Stimulated activated CD8-positive, alpha-beta memory T cell treated with anti-CD3 and anti-CD28 coated beads, Interleukin-7, amount 100 ng/mL, for 4 hours (primary cell): ENCODE results near the gene CENATAC.
"Not testable (repeated sequence)": the region's sequence is repeated elsewhere in the genome, so short reads cannot be mapped to it uniquely, and the experiment has no call there.

Source experiments
- DNase-seq, 2 donors: peaks; one replicate each; pipeline ENCODE4 v3.0.0-alpha.2; 2020; ENCODE audit warnings: low read depth in 2 of 2

CENATAC gene

DNA sequence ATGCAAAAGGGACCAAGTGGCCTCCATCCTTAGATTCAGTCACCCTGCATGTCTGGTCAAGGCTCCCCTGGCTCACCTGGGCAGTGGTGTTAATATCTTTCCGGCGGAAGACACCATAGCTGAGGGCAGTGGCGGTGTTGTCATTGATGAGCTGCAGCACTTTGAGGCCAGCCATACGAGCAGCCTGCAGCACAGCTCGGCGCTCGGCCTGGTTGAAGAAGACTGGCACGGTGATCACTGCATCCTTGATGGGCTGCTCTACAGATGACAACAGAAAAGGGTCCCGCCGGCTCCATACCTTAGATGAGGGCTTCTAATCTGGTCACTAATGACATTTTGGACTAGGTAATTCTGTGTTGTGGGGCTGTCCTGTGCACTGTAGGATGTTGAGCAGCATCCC is 56.5 kb downstream of the CENATAC start:
- no peak for DNase-seq

DNA sequence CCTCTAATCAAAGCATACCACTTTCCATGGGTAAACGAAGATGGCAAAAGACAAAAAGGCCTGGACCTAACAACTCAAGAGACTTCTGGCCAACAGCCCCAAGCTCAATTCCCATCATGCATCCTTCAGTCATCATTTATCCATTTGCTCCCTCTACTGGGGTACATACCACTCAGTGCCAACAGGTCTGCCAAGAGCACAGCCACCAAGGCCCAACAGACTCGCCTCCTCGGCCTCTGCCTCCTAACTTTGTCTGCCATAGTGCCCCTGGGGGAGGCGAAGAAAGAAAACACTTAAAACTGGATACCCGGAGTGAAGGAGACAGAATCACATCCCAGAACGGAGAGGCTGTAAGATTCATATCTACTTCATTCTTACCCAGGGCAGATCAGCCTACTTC is 58.0 kb downstream of the CENATAC start:
- no peak for DNase-seq

DNA sequence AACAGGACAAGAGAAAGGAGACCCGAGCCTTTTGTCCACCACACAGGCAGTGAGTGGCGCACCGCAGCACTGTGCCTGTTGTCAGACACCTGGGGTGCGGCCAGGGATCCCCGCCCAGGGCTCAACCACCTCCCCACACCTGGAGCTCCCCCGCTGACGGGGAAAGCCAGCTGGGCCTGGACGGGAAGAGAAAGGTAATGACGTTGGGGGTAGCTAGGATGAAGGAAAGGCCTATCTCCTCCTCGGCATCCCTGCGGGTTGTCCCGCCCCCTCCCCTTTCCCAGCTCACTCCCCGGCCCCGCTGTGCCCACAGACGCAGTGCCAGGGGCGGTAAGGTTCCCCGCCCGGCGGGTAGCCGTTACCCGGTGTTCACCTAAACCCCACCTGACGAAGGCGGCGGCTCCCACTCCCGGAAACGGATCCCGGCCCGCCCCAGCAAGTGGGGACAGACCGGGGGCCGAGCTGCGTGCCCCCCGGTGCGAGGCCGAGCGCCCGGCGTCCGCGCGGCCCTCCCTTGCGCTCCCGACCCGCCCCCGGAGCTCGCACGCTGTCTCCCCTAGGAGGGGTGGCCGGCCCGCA is 58.6 kb downstream of the CENATAC start:
- peak; percentile 12 to 35 for DNase-seq

DNA sequence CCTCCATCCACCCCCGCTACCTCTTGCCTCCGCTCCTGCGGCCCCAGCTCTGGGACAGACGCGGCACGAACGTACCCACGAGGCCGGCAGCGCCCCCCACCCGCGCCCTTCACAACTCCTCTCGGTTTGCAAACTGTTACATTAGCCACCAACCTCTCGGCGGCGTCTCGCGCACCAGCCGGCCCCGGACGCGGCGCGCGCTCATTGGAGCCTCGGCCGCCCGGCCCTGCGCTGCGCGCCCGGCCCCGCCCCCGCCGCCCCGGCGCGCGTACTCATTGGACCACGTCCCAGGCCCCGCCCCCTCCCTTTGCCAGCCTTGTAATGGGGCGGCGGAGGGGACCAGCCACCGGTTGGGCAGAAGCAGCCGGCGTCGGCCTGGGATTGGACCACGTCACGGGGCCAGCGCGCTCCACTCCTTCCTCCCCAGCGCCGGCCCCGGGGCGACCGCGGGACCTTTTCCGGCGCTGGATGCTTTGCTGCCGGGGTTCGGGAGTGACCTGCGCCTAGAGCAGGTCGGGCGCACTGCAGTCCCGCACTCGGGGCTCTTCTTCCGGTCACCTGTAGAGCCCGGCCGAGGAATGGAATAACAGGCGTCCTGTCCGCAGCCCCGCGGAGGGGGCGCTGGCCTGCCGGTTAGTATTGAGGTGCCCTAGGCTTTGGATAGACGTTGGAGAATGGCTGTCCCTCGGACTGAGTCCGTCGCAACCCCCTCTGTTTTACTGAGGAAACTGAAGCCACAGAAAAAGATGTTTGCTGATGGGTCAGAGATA is 59.2 kb downstream of the CENATAC start, which contains the start of gene HYOU1:
HYOU1 (minus strand) TSS at position 206 of the 770 bp plus-strand sequence. CDS start 1,045 bp downstream, outside the sequence.
- DNase-seq, result peak; percentile 93 to 99

DNA sequence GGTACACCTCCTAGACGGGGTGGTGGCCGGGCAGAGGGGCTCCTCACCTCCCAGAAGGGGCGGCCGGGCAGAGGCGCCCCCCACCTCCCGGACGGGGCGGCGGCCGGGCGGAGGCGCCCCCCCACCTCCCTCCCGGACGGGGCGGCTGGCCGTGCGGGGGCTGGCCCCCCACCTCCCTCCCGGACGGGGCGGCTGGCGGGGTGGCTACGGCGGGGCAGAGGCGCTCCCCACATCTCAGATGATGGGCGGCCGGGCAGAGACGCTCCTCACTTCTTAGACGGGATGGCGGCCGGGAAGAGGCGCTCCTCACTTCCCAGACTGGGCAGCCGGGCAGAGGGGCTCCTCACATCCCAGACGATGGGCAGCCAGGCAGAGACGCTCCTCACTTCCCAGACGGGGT is 61.2 kb downstream of the CENATAC start:
- not testable (repeated sequence) for DNase-seq

DNA sequence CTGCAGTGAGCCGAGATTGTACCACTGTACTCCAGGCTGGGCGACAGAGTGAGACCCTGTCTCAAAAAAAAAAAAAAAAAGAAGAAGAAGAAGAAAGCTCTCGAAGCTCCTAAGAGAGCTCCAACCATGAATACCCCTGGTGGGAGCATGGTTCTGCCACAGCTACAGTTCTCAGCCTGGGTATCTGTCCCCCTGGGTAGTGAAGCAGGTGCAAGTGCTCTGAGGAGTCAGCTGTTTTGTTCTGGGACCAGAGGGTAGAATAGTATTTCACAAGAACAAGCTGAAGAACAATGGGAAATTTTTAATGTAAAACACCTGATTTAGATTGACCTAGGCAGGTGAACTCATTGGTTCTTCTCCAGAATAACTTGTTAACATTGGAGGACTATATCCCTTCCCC is 63.3 kb downstream of the CENATAC start:
- no peak for DNase-seq

DNA sequence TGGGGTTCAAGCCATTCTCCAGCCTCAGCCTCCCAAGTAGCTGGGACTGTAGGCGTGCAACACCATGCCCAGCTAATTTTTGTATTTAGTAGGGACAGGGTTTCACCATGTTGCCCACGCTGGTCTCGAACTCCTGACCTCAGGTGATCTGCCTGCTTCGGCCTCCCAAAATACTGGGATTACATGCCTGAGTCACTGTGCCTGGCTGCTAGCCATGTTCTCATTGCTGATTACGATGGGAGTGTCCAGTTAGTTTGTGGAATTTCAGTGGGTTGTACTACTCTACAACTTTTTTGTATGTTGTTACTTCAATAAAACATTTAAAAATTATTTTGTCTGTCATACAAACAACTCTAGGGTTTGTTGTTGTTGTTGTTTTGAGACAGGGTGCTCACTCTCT is 64.8 kb downstream of the CENATAC start:
- DNase-seq, result no peak

DNA sequence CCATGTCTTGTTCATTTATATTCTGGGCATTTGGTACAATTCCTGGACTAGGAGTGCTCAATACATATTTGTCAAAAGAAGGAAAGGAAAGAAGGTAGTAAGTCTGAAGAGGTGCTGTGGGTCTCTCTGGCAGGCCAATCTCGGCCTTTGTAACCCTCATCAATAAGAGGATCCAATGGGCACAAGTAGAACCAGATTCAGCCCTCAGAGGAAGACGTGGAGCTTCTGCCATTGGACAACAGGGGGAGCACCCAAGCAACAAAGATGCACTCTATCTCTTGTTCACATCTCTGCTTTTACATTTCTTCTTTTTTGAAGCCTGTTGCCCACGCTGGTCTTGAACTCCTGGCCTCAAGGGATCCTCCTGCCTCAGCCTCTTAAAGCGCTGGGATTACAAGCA is 67.4 kb downstream of the CENATAC start:
- DNase-seq, result peak in 1 of 2 donors; percentile 13
